Colonic mucosa (tissue), 4 donors: Measurements from ENCODE around the gene PRKN. TPM values are rescaled to one million over a fixed set of nuclear protein-coding genes. Genes with fewer than 3 reads are reported as not detected.

Experiments used
- DNase-seq: peaks from one replicate; pipeline ENCODE4 v3.0.0-alpha.2; 2020
- H3K27ac ChIP-seq: fragments of 200-600 bp; one replicate; pipeline ENCODE4 v1.8.0; 2021
- H3K27me3 ChIP-seq: fragments of 200-600 bp; one replicate; pipeline ENCODE4 v1.8.0; 2021
- H3K36me3 ChIP-seq: fragments of 200-600 bp; one replicate; pipeline ENCODE4 v1.8.0; 2021
- H3K4me1 ChIP-seq: fragments of 200-600 bp; one replicate; pipeline ENCODE4 v1.8.0; 2021; ENCODE audit warnings: mild to moderate bottlenecking
- H3K4me3 ChIP-seq: fragments of 200-600 bp; one replicate; pipeline ENCODE4 v1.8.0; 2021
- H3K9ac ChIP-seq, 2 donors: one replicate each; pipeline ENCODE4 v1.7.0; 2013; ENCODE audit warnings: control low read depth in 2 of 2, low read depth in 2 of 2, low read length in 2 of 2
- H3K9me3 ChIP-seq: fragments of 200-600 bp; one replicate; pipeline ENCODE4 v1.8.0; 2021
- intact Hi-C: fragments of 100-400 bp; cut with DNase I; formaldehyde crosslinking; loops from one replicate; pipeline ENCODE4 v1.14.1; 2022
- total RNA-seq, 2 donors: library from RNA; stranded (reverse); fragmentation: NEBNext Ultra II Directional in 1 of 2; extraction: Animal tissue kit (Norgen Biotek cat#: 25700) in 1 of 2; gene quantifications; one replicate each; pipeline ENCODE4 v1.2.1, GENCODE V29; 2021
- TF ChIP-seq, protein P1 (sequence below): fragments of 200-600 bp; IDR thresholded peaks from one replicate; pipeline ENCODE4 v1.8.0; 2022; ENCODE audit warnings: antibody characterized with exemption, mild to moderate bottlenecking
- donor health status: healthy.
- donor health status: DM: no; HTN: no; CAD: no.
- donor health status: DM: no; HTN: no; CAD: no.

PRKN gene
- total RNA-seq, 2 donors from 2014 or later: 3.7 to 8.1 TPM

DNA sequence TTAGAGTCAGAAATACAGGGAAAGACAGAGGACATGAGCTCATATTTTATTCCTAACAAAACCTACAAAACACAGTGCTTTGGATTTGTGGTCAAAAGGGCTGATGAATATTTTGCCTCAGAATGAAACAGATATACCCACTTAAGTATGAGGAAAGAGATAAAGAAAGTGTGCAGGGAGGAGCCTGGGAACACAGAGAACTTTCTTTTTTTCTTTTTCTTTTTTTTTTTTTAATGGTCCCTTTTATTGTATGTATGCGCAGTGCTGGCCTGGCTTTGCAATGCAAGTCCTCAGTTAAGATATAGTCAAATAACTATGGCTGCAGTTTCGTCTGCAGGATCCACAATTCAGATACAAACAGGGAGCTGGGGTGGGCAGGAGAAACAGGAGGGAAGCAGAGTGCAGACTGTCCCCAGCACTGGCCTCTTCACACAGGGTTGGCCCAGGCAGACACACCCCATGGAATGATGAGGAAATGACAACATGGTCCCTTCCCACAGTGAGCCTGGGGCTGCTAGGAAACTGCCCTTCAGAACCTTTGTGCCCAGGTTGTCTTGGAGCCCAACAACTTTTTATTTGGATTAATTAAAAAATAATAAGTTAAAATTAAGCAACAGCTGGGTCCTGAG lies 823.9 kb downstream of the PRKN start:
- Histone ChIP-seq H3K27ac (no peak overlapping the region), H3K9me3 (no peaks in the 10 kb centered on the region), H3K9ac (no peak overlapping the region), H3K4me3 (no peak overlapping the region), H3K4me1 (no peaks in the 10 kb centered on the region), H3K27me3 (no peaks in the 10 kb centered on the region), H3K36me3 (no peaks in the 10 kb centered on the region)
- intact Hi-C loops: no loop called here
- peak; percentile 22 for DNase-seq
- TF ChIP-seq, protein P1, sequence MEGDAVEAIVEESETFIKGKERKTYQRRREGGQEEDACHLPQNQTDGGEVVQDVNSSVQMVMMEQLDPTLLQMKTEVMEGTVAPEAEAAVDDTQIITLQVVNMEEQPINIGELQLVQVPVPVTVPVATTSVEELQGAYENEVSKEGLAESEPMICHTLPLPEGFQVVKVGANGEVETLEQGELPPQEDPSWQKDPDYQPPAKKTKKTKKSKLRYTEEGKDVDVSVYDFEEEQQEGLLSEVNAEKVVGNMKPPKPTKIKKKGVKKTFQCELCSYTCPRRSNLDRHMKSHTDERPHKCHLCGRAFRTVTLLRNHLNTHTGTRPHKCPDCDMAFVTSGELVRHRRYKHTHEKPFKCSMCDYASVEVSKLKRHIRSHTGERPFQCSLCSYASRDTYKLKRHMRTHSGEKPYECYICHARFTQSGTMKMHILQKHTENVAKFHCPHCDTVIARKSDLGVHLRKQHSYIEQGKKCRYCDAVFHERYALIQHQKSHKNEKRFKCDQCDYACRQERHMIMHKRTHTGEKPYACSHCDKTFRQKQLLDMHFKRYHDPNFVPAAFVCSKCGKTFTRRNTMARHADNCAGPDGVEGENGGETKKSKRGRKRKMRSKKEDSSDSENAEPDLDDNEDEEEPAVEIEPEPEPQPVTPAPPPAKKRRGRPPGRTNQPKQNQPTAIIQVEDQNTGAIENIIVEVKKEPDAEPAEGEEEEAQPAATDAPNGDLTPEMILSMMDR: no peak

DNA sequence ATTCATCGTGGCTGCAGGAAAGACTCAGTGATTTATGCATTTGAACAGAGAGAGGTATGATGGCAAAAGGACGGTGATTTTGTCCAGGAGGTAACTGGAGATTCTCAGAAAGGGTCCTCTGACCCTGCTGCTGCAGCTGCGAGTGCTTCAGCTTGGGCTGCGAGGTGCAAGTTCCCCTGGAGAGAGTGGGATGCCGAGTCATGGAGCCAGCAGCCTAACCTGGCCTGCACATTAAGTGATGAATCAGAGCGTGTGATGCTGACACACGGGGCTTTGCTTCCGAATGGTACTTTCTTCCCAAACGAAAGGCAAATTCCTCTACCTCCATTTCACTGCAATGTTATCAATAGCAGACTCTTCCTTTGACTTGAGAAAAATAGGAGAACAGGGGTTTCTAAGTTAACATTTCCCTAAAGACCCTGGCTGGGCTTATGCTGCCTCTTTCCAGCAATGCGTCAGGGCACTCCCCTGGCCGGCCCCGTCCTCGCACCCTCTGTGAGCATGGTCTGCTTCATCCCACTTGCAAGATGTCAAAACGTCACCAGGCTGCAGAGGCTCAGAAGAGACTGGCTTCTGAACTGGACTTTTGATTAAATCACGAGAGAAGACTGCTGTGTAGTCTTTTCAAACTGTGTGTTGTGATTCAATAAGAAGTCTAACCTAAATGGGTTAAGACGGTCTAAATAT lies 825.7 kb downstream of the PRKN start:
- intact Hi-C loops: no loop called here
- Histone ChIP-seq H3K9ac (no peak overlapping the region), H3K4me1 (no peaks in the 10 kb centered on the region), H3K27ac (no peak overlapping the region), H3K4me3 (no peak overlapping the region), H3K9me3 (no peaks in the 10 kb centered on the region), H3K36me3 (no peaks in the 10 kb centered on the region), H3K27me3 (no peaks in the 10 kb centered on the region)
- DNase-seq: no peak
- TF ChIP-seq, protein P1: no peak

- no peak overlapping the region for H3K9ac ChIP-seq
- H3K9me3 ChIP-seq: no peaks in the 10 kb centered on the region
- no peaks in the 10 kb centered on the region for H3K27me3 ChIP-seq
- DNase-seq: no peak
- H3K36me3 ChIP-seq: no peaks in the 10 kb centered on the region
- no peak overlapping the region for H3K4me3 ChIP-seq
- no peak overlapping the region for H3K27ac ChIP-seq
- H3K4me1 ChIP-seq: no peaks in the 10 kb centered on the region
- TF ChIP-seq, protein P1: no peak
- intact Hi-C loops: no loop called here
These were observed 833.1 kb downstream of the PRKN start for GRCh38 chr6:161894436-161894835.

DNA sequence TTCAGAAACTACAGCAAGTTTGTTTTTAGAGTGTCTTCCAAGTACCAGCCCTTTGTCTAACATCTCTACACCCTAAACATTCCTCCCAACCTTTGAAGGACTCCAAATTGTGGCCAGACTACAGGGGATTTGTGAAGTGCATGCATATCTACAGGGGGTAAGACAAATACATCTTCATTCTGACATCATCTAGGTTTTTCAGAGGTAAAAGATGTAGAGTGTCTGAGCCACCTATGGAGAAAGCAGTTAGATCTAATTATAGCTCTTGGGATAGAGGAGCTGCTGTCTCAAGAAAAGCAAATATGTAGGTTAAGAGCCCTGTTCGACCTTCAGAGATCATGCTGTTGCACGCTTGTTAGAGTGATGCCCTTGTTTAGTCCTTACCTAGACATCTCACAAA lies 836.0 kb downstream of the PRKN start:
- no peaks in the 10 kb centered on the region for H3K36me3 ChIP-seq
- intact Hi-C loops: no loop called here
- DNase-seq: no peak
- no peak overlapping the region for H3K27ac ChIP-seq
- no peak overlapping the region for H3K4me3 ChIP-seq
- H3K9ac ChIP-seq: no peak overlapping the region
- no peaks in the 10 kb centered on the region for H3K9me3 ChIP-seq
- TF ChIP-seq, protein P1: no peak
- no peaks in the 10 kb centered on the region for H3K4me1 ChIP-seq
- H3K27me3 ChIP-seq: no peaks in the 10 kb centered on the region

DNA sequence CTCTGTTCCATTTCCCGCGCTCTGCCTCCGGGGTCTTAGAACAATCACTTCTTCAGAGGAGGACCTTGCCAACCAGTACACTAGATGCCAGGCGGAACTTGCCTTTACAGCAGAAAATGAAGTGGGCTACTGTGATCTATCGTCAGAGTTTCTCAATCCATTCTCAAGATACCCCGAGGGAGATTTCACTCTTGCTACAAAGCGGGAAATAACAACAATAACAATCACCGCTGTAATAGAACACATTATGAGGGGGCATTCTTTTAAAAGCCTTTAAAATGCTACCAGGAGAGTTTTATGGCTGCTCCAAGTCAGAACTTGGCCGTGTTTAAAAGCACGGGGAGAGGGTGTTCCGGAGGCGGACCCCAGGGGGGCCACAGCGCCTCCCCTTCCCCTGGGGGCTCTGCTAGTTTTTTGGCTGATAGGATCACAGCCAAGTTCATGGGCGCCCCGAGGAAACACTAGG lies 836.7 kb downstream of the PRKN start:
- TF ChIP-seq, protein P1: no peak
- Histone ChIP-seq H3K27me3 (no peaks in the 10 kb centered on the region), H3K9ac (no peak overlapping the region), H3K4me1 (no peaks in the 10 kb centered on the region), H3K9me3 (no peaks in the 10 kb centered on the region), H3K27ac (no peak overlapping the region), H3K4me3 (no peak overlapping the region), H3K36me3 (no peaks in the 10 kb centered on the region)
- intact Hi-C loops: no loop called here
- no peak for DNase-seq
